Osteoblast (primary cell): ENCODE data around the gene ATG7. TPM values are rescaled to one million over a fixed set of nuclear protein-coding genes. Genes with fewer than 3 reads are reported as not detected.
"Not testable (repeated sequence)": the region's sequence is repeated elsewhere in the genome, so short reads cannot be mapped to it uniquely, and the experiment has no call there.

ENCODE experiments used
- DNase-seq: peaks from one replicate; pipeline ENCODE4 v3.0.0; 2011; ENCODE audit warnings: low spot score, mixed read lengths; ENCODE audit not compliant: insufficient read length; ENCODE audit errors: missing footprints
- H2AFZ ChIP-seq: 2 replicates; pipeline ENCODE4 v1.6.0; 2011; ENCODE audit warnings: mild to moderate bottlenecking, low read length
- H3K27ac ChIP-seq: 2 replicates; pipeline ENCODE4 v1.5.1; 2011; ENCODE audit warnings: mild to moderate bottlenecking, low read depth, low read length, moderate library complexity
- H3K27me3 ChIP-seq: 2 replicates; pipeline ENCODE4 v1.6.0; 2012; ENCODE audit warnings: mild to moderate bottlenecking, control low read depth, inconsistent platforms, low read length, moderate library complexity; ENCODE audit not compliant: insufficient read depth
- H3K36me3 ChIP-seq: 2 replicates; pipeline ENCODE4 v1.5.1; 2011; ENCODE audit warnings: mild to moderate bottlenecking, low read length, control low read depth, moderate library complexity; ENCODE audit not compliant: insufficient read depth
- H3K4me1 ChIP-seq: 2 replicates; pipeline ENCODE4 v1.5.1; 2011; ENCODE audit warnings: mild to moderate bottlenecking, low read length, control low read depth, moderate library complexity; ENCODE audit not compliant: insufficient read depth
- H3K4me2 ChIP-seq: 2 replicates; pipeline ENCODE4 v1.6.0; 2011; ENCODE audit warnings: mild to moderate bottlenecking, low read length; ENCODE audit not compliant: insufficient read depth
- H3K4me3 ChIP-seq: fragments of 200-600 bp; sonication (generic); 3 replicates; pipeline ENCODE4 v1.5.1; 2012; ENCODE audit warnings: mild to moderate bottlenecking, low read length, inconsistent platforms; ENCODE audit not compliant: insufficient read depth
- H3K79me2 ChIP-seq: 2 replicates; pipeline ENCODE4 v1.6.0; 2012; ENCODE audit warnings: mild to moderate bottlenecking, low read length, control low read depth, inconsistent platforms; ENCODE audit not compliant: insufficient read depth
- H3K9me3 ChIP-seq: 2 replicates; pipeline ENCODE4 v1.5.1; 2011; ENCODE audit warnings: low read depth, low read length, control low read depth
- H4K20me1 ChIP-seq: 2 replicates; pipeline ENCODE4 v1.6.0; 2012; ENCODE audit warnings: mild to moderate bottlenecking, low read length, control low read depth; ENCODE audit not compliant: insufficient read depth
- total RNA-seq: library from RNA; depleted of rRNA; stranded (reverse); fragments of >200 nt; gene quantifications from 2 replicates; pipeline ENCODE4 v1.2.3, GENCODE V29; 2012
- TF ChIP-seq, protein P1 (sequence below): IDR thresholded peaks from 2 replicates; pipeline ENCODE4 v1.5.1; 2011; ENCODE audit warnings: mild to moderate bottlenecking, low read depth, low read length, moderate library complexity; ENCODE audit errors: extremely low read depth

Gene ATG7
- total RNA-seq, 1 donor, result 93.4 TPM

DNA sequence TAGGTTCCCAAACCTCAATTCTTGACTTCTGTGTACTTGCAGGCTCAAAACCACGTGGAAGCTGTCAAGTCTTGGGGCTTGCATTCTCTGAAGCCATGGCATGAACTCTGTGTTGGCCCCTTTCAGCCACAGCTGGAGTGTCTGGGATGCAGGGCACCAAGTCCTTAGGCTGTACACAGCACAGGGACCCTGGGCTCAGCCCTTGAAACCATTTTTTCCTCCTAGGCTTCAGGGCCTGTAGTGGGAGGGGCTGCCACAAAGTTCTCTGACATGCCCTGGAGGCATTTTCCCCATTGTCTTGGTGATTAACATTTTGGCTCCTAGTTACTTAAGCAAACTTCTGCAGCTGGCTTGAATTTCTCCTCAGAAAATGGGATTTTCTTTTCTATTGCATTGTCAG is 135.4 kb downstream of the ATG7 start:
- H3K27me3 ChIP-seq, result no peaks in the 10 kb centered on the region
- H3K4me2 ChIP-seq, result no peak overlapping the region
- H3K36me3 ChIP-seq, result peaks cover 6% of the 10 kb centered on the region
- H4K20me1 ChIP-seq, result no peaks in the 10 kb centered on the region
- DNase-seq, result no peak
- TF ChIP-seq, protein P1, sequence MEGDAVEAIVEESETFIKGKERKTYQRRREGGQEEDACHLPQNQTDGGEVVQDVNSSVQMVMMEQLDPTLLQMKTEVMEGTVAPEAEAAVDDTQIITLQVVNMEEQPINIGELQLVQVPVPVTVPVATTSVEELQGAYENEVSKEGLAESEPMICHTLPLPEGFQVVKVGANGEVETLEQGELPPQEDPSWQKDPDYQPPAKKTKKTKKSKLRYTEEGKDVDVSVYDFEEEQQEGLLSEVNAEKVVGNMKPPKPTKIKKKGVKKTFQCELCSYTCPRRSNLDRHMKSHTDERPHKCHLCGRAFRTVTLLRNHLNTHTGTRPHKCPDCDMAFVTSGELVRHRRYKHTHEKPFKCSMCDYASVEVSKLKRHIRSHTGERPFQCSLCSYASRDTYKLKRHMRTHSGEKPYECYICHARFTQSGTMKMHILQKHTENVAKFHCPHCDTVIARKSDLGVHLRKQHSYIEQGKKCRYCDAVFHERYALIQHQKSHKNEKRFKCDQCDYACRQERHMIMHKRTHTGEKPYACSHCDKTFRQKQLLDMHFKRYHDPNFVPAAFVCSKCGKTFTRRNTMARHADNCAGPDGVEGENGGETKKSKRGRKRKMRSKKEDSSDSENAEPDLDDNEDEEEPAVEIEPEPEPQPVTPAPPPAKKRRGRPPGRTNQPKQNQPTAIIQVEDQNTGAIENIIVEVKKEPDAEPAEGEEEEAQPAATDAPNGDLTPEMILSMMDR, result no peak
- no peak overlapping the region for H3K4me3 ChIP-seq
- H3K79me2 ChIP-seq, result no peaks in the 10 kb centered on the region
- no peaks in the 10 kb centered on the region for H3K4me1 ChIP-seq
- H3K27ac ChIP-seq, result no peak overlapping the region
- H2AFZ ChIP-seq, result no peak overlapping the region
- H3K9me3 ChIP-seq, result no peaks in the 10 kb centered on the region

DNA sequence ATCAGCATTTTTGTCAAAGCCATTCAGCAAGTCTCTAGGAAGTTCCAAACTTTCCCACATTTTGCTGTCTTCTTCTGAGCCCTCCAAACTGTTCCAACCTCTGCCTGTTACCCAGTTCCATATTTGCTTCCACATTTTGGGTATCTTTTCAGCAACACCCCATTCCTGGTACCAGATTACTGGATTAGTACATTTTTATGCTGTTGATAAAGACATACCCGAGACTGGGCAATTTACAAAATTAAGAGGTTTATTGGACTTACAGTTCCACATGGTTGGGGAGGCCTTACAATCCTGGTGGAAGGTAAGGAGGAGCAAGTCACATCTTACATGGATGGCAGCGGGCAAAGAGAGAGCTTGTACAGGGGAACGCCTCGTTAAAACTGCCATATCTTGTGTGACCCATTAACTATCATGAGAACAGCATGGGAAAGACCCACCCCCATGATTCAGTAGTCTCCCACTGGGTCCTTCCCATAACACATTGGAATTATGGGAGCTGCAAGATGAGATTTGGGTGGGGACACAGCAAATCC is 136.2 kb downstream of the ATG7 start:
- not testable (repeated sequence) for H3K9me3 ChIP-seq

DNA sequence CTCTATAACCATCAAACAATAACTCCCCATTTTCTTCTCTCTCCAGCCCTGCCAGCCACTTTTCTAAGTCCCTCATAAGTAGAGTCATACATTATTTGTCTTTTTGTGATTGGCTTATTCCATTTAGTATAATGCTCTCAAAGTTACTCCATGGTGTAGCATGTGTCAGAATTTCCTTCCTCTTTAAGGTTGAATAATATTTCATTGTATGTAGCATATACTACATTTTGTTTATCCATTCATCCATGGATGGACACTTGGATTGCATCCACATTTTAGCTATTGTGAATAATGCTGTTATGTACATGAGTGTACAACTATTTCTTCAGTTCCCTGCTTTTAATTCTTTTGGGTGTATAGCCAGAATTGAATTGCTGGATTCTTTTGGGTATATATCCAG is 138.4 kb downstream of the ATG7 start:
- no peak for DNase-seq
- Histone ChIP-seq H4K20me1 (no peaks in the 10 kb centered on the region), H3K4me2 (no peak overlapping the region), H2AFZ (no peak overlapping the region), H3K9me3 (no peaks in the 10 kb centered on the region), H3K4me3 (no peak overlapping the region), H3K4me1 (no peaks in the 10 kb centered on the region), H3K27ac (no peak overlapping the region), H3K36me3 (no peaks in the 10 kb centered on the region), H3K27me3 (no peaks in the 10 kb centered on the region), H3K79me2 (peaks cover 11% of the 10 kb centered on the region)
- TF ChIP-seq, protein P1, result no peak

More for the DNA sequence above, 136.2 kb downstream of the ATG7 start:
- H4K20me1 ChIP-seq, H3K4me1 ChIP-seq, H3K79me2 ChIP-seq, H3K27ac ChIP-seq, H3K36me3 ChIP-seq, H3K4me2 ChIP-seq, H3K4me3 ChIP-seq, H3K27me3 ChIP-seq, H2AFZ ChIP-seq, DNase-seq: not testable (repeated sequence)

DNA sequence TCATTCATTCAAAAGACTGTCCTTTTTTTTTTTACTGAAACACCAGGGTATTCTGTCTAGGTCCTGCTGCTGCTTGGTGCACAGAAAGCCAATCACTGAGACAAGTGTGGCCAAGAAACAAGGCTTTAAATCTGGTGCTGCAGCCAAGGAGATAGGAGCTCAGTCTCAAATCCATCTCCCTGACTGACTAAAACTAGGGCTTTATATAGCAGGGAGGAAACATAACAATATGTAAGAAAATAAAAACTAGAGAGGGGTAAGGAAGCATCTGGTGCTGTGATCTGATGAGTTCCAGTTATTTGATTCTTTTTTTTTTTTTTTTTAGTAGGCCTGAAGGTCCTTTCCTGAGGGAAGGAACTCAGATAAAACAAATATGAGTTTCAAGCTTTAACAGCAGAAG is 139.8 kb downstream of the ATG7 start:
- no peak for DNase-seq
- Histone ChIP-seq H3K9me3 (no peaks in the 10 kb centered on the region), H3K4me2 (no peak overlapping the region), H2AFZ (no peak overlapping the region), H3K27ac (no peak overlapping the region), H4K20me1 (no peaks in the 10 kb centered on the region), H3K27me3 (no peaks in the 10 kb centered on the region), H3K4me3 (no peak overlapping the region), H3K4me1 (no peaks in the 10 kb centered on the region), H3K36me3 (no peaks in the 10 kb centered on the region), H3K79me2 (peaks cover 13% of the 10 kb centered on the region)
- TF ChIP-seq, protein P1, result no peak
